ENCODE data around the gene TMEM40. TPM values are rescaled to one million over a fixed set of nuclear protein-coding genes. Genes with fewer than 3 reads are reported as not detected.
"Not testable (repeated sequence)": the region's sequence is repeated elsewhere in the genome, so short reads cannot be mapped to it uniquely, and the experiment has no call there.

TMEM40 gene
- total and polyA plus RNA-seq, 9 donors, result 0.11 to 0.80 (median 0.20) TPM; not detected in 6

GRCh38 chr3:12797124-12797891 lies 38.2 kb upstream of the TMEM40 start:
- intact Hi-C loops (cut with DNase I), result no loop called here
- H3K4me3 ChIP-seq, result peak overlapping the region; percentile 68
- peaks cover 2% of the 10 kb centered on the region for H3K4me1 ChIP-seq (ENCODE audit: insufficient read depth)
- 31 to 37% (median 32%) methylated on average over 17 of the region's 17 CpGs for WGBS, 3 donors
- peak in 3 of 5 donors; percentile 38 to 55 (median 39) for DNase-seq
- no peaks in the 10 kb centered on the region for H3K36me3 ChIP-seq
- H3K9me3 ChIP-seq, result no peaks in the 10 kb centered on the region
- no peak for TF ChIP-seq EP300 (IDR thresholded peaks at IDR 0.05)
- no peak for TF ChIP-seq POLR2A (IDR thresholded peaks at IDR 0.05)
- TF ChIP-seq CTCF (IDR thresholded peaks at IDR 0.05), result no peak
- peak overlapping the region; percentile 79 to 94 for H3K27ac ChIP-seq
- no peaks in the 10 kb centered on the region for H3K27me3 ChIP-seq

DNA sequence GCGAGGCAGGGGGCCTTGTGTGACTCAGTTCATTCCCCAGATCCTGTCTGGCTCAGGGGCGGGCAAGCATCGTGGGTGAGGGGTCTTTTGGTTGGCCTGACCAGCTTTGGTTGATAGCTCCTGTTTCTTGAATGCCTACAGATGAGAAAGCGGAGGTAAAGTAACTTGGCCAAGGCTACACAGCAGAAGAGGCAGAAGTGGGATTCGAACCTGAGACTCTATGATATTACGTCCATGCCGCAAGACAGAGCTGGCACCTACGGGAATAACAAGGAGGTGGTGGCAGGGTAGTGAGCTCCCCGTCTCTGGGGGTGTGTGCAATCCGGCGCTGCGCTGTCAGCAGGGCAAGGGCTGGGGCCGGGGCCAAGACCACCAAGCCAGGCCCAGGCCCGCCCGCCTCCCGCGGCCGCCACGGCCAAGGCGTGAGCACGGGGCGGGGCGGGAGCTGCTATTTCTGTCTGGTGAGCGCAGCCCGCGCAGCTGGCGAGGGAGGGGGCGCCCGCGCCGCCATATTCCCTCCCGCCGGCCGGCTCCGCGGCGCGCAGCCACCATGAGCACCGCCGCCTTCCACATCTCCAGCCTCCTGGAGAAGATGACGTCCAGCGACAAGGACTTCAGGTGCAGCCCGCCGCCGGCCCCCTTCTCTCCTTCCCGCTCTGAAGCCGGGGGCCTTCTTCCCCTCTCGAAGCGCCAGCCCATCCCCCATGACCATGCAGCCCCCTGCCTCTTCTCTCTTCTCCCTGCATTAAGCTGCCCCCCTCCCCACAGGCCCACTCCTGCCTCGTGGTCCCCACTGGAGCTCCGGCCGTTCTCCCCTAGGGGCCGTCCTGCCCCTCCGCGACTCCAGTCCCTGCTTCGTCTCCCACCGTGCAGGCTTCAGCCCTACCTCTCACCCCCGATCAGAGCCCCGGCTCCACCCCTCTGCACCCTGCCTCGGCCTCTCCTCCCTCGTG lies 37.4 kb upstream of the TMEM40 start, which contains the start of gene CAND2:
Gene CAND2 (plus strand): TSS at position 510 of the 953 bp plus-strand sequence. CDS start 41 bp downstream, at position 551.
- no peaks in the 10 kb centered on the region for H3K36me3 ChIP-seq
- intact Hi-C loops (cut with DNase I), result no loop called here
- H3K4me3 ChIP-seq, result peak within 1 kb of the TSS; percentile 68
- WGBS, 3 donors, result 4 to 5% (median 4%) methylated on average over 61 of the region's 61 CpGs
- H3K4me1 ChIP-seq (ENCODE audit: insufficient read depth), result peaks cover 2% of the 10 kb centered on the region
- TF ChIP-seq POLR2A (IDR thresholded peaks at IDR 0.05), result peak; percentile 66
- TF ChIP-seq CTCF (IDR thresholded peaks at IDR 0.05), result no peak
- H3K9me3 ChIP-seq, result no peaks in the 10 kb centered on the region
- H3K27ac ChIP-seq, result peak within 1 kb of the TSS; percentile 79 to 94
- no peaks in the 10 kb centered on the region for H3K27me3 ChIP-seq
- DNase-seq, result peak; percentile 80 to 88 (median 84)

GRCh38 chr3:12793701-12794100 lies 34.6 kb upstream of the TMEM40 start:
- Histone ChIP-seq H3K9me3 (no peaks in the 10 kb centered on the region), H3K4me3 (no peak overlapping the region), H3K36me3 (no peaks in the 10 kb centered on the region), H3K4me1 (ENCODE audit: insufficient read depth) (peaks cover 2% of the 10 kb centered on the region), H3K27ac (no peak overlapping the region), H3K27me3 (no peaks in the 10 kb centered on the region)
- intact Hi-C loops (cut with DNase I), result no loop called here
- 66 to 84% (median 79%) methylated on average over 5 of the region's 5 CpGs for WGBS, 3 donors
- no peak for DNase-seq
- TF ChIP-seq POLR2A (IDR thresholded peaks at IDR 0.05) (no peak), CTCF (IDR thresholded peaks at IDR 0.05) (no peak)

GRCh38 chr3:12791430-12791829 lies 32.4 kb upstream of the TMEM40 start:
- Histone ChIP-seq H3K9me3 (no peaks in the 10 kb centered on the region), H3K4me1 (ENCODE audit: insufficient read depth) (no peaks in the 10 kb centered on the region), H3K27ac (no peak overlapping the region), H3K36me3 (no peaks in the 10 kb centered on the region), H3K27me3 (no peaks in the 10 kb centered on the region), H3K4me3 (no peak overlapping the region)
- intact Hi-C loops (cut with DNase I), result no loop called here
- no peak for DNase-seq
- TF ChIP-seq POLR2A (IDR thresholded peaks at IDR 0.05) (no peak), CTCF (IDR thresholded peaks at IDR 0.05) (no peak), EP300 (IDR thresholded peaks at IDR 0.05) (no peak)
- 73 to 88% (median 77%) methylated on average over 1 of the region's 1 CpG for WGBS, 3 donors

GRCh38 chr3:12787967-12788690 lies 29.1 kb upstream of the TMEM40 start:
- H3K9me3 ChIP-seq; intact Hi-C loops (cut with DNase I); H3K4me3 ChIP-seq; H3K27me3 ChIP-seq; H3K36me3 ChIP-seq; DNase-seq; H3K27ac ChIP-seq; H3K4me1 ChIP-seq (ENCODE audit: insufficient read depth): not testable (repeated sequence)
- 90 to 92% (median 92%) methylated on average over 23 of the region's 23 CpGs for WGBS, 3 donors

DNA sequence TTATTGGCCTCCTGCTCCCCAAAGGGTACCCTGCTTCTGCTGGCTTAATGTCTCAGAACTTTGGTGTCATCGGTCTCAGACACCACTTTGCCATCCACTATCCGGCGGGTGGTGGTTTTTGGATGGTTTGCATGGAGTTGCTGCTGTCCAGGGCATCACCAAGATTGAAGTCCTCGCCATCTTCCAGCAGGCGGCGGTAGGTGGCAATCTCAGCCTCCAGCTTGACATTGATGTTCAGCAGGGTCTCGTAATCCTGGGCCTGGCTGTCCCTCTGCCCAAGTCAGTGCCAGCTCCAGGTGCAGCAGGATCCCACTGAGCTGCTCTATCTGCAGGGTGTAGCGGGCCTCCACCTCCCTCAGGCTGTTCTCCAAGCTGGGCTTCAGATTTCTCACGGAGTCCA lies 28.3 kb upstream of the TMEM40 start:
- H3K36me3 ChIP-seq; intact Hi-C loops (cut with DNase I); H3K9me3 ChIP-seq; H3K27me3 ChIP-seq; H3K27ac ChIP-seq; H3K4me3 ChIP-seq; H3K4me1 ChIP-seq (ENCODE audit: insufficient read depth): not testable (repeated sequence)
- whole genome bisulfite sequencing, 3 donors, result 55 to 76% (median 62%) methylated on average over 9 of the region's 9 CpGs
- peak in 3 of 5 donors; percentile 32 to 60 (median 59) for DNase-seq
